Measurements from ENCODE around the gene PTOV1. TPM values are rescaled to one million over a fixed set of nuclear protein-coding genes. Genes with fewer than 3 reads are reported as not detected.

Gene PTOV1
- total RNA-seq, 4 donors from 2014 or later, result 62.3 to 203 (median 66.8) TPM

- Histone ChIP-seq H3K9me3 (no peaks in the 10 kb centered on the region), H3K27me3 (no peaks in the 10 kb centered on the region), H3K27ac (peak overlapping the region; percentile 97 to 100 (median 99)), H3K36me3 (no peaks in the 10 kb centered on the region), H3K4me1 (peaks cover 15 to 30% (median 22%) of the 10 kb centered on the region in 4 donors), H3K4me3 (peak overlapping the region; percentile 62 to 98 (median 87))
- intact Hi-C loops (cut with DNase I; ENCODE audit: low total_unique reads), result loop anchor here (5.0 kb wide), 1 partner anchor 34 kb away; the partner anchor contains the start of gene MED25
- DNase-seq, result no peak
- in situ Hi-C loops (cut with MboI; ENCODE audit: low pct_ligation_motif_present in 1 of 4, low pct_unique_long_range_greater_than_20kb in 1 of 4, low sequenced_read_pairs in 3 of 4), result loop anchor here in 1 of 4 donors (25.0 kb wide), 1 partner anchor 364 kb away; the partner anchor contains the start of genes RPL13A and RPS11
- TF ChIP-seq EP300 (IDR thresholded peaks at IDR 0.05; ENCODE audit: low read depth), result no peak
- no peak for TF ChIP-seq POLR2AphosphoS5 (IDR thresholded peaks at IDR 0.05)
- TF ChIP-seq, protein P1, sequence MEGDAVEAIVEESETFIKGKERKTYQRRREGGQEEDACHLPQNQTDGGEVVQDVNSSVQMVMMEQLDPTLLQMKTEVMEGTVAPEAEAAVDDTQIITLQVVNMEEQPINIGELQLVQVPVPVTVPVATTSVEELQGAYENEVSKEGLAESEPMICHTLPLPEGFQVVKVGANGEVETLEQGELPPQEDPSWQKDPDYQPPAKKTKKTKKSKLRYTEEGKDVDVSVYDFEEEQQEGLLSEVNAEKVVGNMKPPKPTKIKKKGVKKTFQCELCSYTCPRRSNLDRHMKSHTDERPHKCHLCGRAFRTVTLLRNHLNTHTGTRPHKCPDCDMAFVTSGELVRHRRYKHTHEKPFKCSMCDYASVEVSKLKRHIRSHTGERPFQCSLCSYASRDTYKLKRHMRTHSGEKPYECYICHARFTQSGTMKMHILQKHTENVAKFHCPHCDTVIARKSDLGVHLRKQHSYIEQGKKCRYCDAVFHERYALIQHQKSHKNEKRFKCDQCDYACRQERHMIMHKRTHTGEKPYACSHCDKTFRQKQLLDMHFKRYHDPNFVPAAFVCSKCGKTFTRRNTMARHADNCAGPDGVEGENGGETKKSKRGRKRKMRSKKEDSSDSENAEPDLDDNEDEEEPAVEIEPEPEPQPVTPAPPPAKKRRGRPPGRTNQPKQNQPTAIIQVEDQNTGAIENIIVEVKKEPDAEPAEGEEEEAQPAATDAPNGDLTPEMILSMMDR (IDR thresholded peaks at IDR 0.05), result no peak
- no peak for TF ChIP-seq POLR2A (IDR thresholded peaks at IDR 0.05)
- 3% methylated on average over 56 of the region's 78 CpGs; no CpG with 5 or more reads in 1 of the 2 donors for WGBS, 2 donors (ENCODE audit: low coverage in 1 of 2)
Measured at GRCh38 chr19:49851456-49852259, 699 bp downstream of the PTOV1 start.

- TF ChIP-seq POLR2A (IDR thresholded peaks at IDR 0.05) (no peak), EP300 (IDR thresholded peaks at IDR 0.05; ENCODE audit: low read depth) (no peak), POLR2AphosphoS5 (IDR thresholded peaks at IDR 0.05) (no peak)
- TF ChIP-seq, protein P1 (IDR thresholded peaks at IDR 0.05), result no peak
- Histone ChIP-seq H3K4me3 (peak overlapping the region in 1 of 4 donors; percentile 79), H3K36me3 (peaks cover 0 to 6% (median 2%) of the 10 kb centered on the region in 4 donors), H3K9me3 (no peaks in the 10 kb centered on the region), H3K4me1 (peaks cover 15 to 30% (median 22%) of the 10 kb centered on the region in 4 donors), H3K27ac (peak overlapping the region in 1 of 4 donors; percentile 98), H3K27me3 (no peaks in the 10 kb centered on the region)
- intact Hi-C loops (cut with DNase I; ENCODE audit: low total_unique reads), result loop anchor here (5.0 kb wide), 1 partner anchor 35 kb away; the partner anchor contains the start of gene MED25
- no peak for DNase-seq
- in situ Hi-C loops (cut with MboI; ENCODE audit: low pct_ligation_motif_present in 1 of 4, low pct_unique_long_range_greater_than_20kb in 1 of 4, low sequenced_read_pairs in 3 of 4), result loop anchor here in 1 of 4 donors (25.0 kb wide), 1 partner anchor 365 kb away; the partner anchor contains the start of genes RPL13A and RPS11
- 67 to 74% methylated on average over 6 to 14 of the region's 14 CpGs for WGBS, 2 donors (ENCODE audit: low coverage in 1 of 2)
Measured at GRCh38 chr19:49852631-49853126, 1.7 kb downstream of the PTOV1 start.

DNA sequence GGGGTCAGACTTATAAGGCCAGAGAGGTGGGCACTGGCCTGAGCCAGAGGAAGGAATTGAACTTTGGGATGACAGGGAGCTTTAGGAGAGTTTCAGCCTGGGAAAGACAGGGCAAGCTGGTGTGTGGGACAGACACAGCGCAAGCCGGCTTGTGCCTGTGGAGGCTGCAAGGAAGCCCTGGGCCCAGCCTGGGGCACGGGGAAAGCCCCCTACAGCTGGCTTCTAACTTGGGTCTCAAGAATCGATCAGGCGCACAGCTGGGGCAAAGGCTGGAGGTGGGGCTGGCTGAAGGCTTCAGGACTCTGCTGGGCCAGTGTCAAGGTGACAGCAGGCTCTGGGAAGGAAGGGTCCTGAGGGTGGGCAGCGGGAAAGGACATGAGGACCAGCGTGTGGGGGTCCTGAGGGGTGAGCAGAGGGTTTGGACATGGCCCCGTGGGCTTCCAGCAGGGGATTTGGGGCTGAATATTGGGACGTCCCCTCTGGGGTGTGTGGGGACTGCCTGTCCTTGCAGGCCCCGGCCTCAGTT is 3.0 kb downstream of the PTOV1 start:
- peaks cover 0 to 6% (median 2%) of the 10 kb centered on the region in 4 donors for H3K36me3 ChIP-seq
- WGBS, 2 donors (ENCODE audit: low coverage in 1 of 2), result 81% methylated on average over 10 of the region's 10 CpGs; no CpG with 5 or more reads in 1 of the 2 donors

More for the DNA sequence above, 3.0 kb downstream of the PTOV1 start:
- no peak for DNase-seq
- TF ChIP-seq, protein P1 (IDR thresholded peaks at IDR 0.05), result no peak
- TF ChIP-seq EP300 (IDR thresholded peaks at IDR 0.05; ENCODE audit: low read depth) (no peak), POLR2AphosphoS5 (IDR thresholded peaks at IDR 0.05) (no peak), POLR2A (IDR thresholded peaks at IDR 0.05) (no peak)
- intact Hi-C loops (cut with DNase I; ENCODE audit: low total_unique reads) (loop anchor here (5.0 kb wide), 1 partner anchor 37 kb away; the partner anchor contains the start of gene MED25), in situ Hi-C loops (cut with MboI; ENCODE audit: low pct_ligation_motif_present in 1 of 4, low pct_unique_long_range_greater_than_20kb in 1 of 4, low sequenced_read_pairs in 3 of 4) (loop anchor here in 1 of 4 donors (25.0 kb wide), 1 partner anchor 367 kb away; the partner anchor contains the start of genes RPL13A and RPS11)
- H3K27me3 ChIP-seq, result no peaks in the 10 kb centered on the region
- H3K4me3 ChIP-seq, result no peak overlapping the region
- peaks cover 15 to 30% (median 22%) of the 10 kb centered on the region in 4 donors for H3K4me1 ChIP-seq
- H3K27ac ChIP-seq, result no peak overlapping the region
- H3K9me3 ChIP-seq, result no peaks in the 10 kb centered on the region

All from transverse colon (tissue), 4 donors.